Trophoblast cell (in vitro differentiated cells and primary cell): ENCODE measurements around the gene MPC1.

Source experiments
- DNase-seq, 2 donors: peaks; one replicate each; pipeline ENCODE4 v3.0.0-alpha.2; 2016
- H2AFZ ChIP-seq: 2 replicates; pipeline ENCODE4 v1.6.1; 2013; ENCODE audit warnings: low read length, moderate library complexity, mild to moderate bottlenecking; ENCODE audit not compliant: insufficient read depth, poor library complexity
- H2AK5ac ChIP-seq: 2 replicates; pipeline ENCODE4 v1.6.1; 2013; ENCODE audit warnings: mild to moderate bottlenecking, low read length
- H2BK120ac ChIP-seq: 2 replicates; pipeline ENCODE4 v1.6.1; 2013; ENCODE audit warnings: low read length, mild to moderate bottlenecking, moderate library complexity; ENCODE audit not compliant: insufficient read depth, poor library complexity
- H2BK12ac ChIP-seq: 2 replicates; pipeline ENCODE4 v1.6.1; 2013; ENCODE audit warnings: mild to moderate bottlenecking, low read length, moderate library complexity
- H2BK5ac ChIP-seq: 2 replicates; pipeline ENCODE4 v1.6.1; 2013; ENCODE audit warnings: low read length, low read depth, moderate library complexity, mild to moderate bottlenecking; ENCODE audit not compliant: poor library complexity
- H3K14ac ChIP-seq: 2 replicates; pipeline ENCODE4 v1.6.1; 2013; ENCODE audit warnings: mild to moderate bottlenecking, low read length
- H3K18ac ChIP-seq: 2 replicates; pipeline ENCODE4 v1.6.1; 2013; ENCODE audit warnings: mild to moderate bottlenecking, low read length
- H3K23ac ChIP-seq: 2 replicates; pipeline ENCODE4 v1.6.1; 2013; ENCODE audit warnings: low read length
- H3K27ac ChIP-seq: 2 replicates; pipeline ENCODE4 v1.5.1; 2013; ENCODE audit warnings: low read depth, mild to moderate bottlenecking, inconsistent platforms, low read length, moderate library complexity
- H3K27me3 ChIP-seq: 2 replicates; pipeline ENCODE4 v1.6.1; 2013; ENCODE audit warnings: inconsistent platforms, mild to moderate bottlenecking, low read length, moderate library complexity; ENCODE audit not compliant: insufficient read depth
- H3K36me3 ChIP-seq, 2 experiments: 1 replicate in 1 of 2; 2 replicates in 1 of 2; pipeline ENCODE4 v1.6.1; 2013; ENCODE audit warnings: low read length in 2 of 2, mild to moderate bottlenecking in 2 of 2, moderate library complexity in 1 of 2; ENCODE audit not compliant: insufficient read depth in 2 of 2, control insufficient read depth in 1 of 2
- H3K4ac ChIP-seq: 2 replicates; pipeline ENCODE4 v1.6.1; 2013; ENCODE audit warnings: low read depth, mild to moderate bottlenecking, low read length, moderate library complexity
- H3K4me1 ChIP-seq, 2 experiments: 1 replicate in 1 of 2; 2 replicates in 1 of 2; pipeline ENCODE4 v1.6.1; 2013; ENCODE audit warnings: low read length in 2 of 2, mild to moderate bottlenecking in 2 of 2, moderate library complexity in 1 of 2; ENCODE audit not compliant: insufficient read depth in 2 of 2, control insufficient read depth in 1 of 2
- H3K4me2 ChIP-seq: 2 replicates; pipeline ENCODE4 v1.6.1; 2013; ENCODE audit warnings: inconsistent platforms, mild to moderate bottlenecking, low read length, moderate library complexity
- H3K4me3 ChIP-seq: 2 replicates; pipeline ENCODE4 v1.5.1; 2013; ENCODE audit warnings: mild to moderate bottlenecking, low read depth, low read length, inconsistent platforms
- H3K79me1 ChIP-seq: one replicate; pipeline ENCODE4 v1.6.1; 2013; ENCODE audit warnings: low read length
- H3K79me2 ChIP-seq: 2 replicates; pipeline ENCODE4 v1.6.1; 2013; ENCODE audit warnings: low read length, mild to moderate bottlenecking; ENCODE audit not compliant: control insufficient read depth, insufficient read depth, poor library complexity
- H3K9ac ChIP-seq: 2 replicates; pipeline ENCODE4 v1.6.1; 2013; ENCODE audit warnings: mild to moderate bottlenecking, low read length
- H3K9me3 ChIP-seq: 2 replicates; pipeline ENCODE4 v1.6.1; 2013; ENCODE audit warnings: low read depth, mild to moderate bottlenecking, control low read depth, inconsistent platforms, low read length; ENCODE audit not compliant: insufficient read depth
- H4K12ac ChIP-seq: 2 replicates; pipeline ENCODE4 v1.6.1; 2013; ENCODE audit warnings: low read depth, mild to moderate bottlenecking, low read length, moderate library complexity
- H4K8ac ChIP-seq: 2 replicates; pipeline ENCODE4 v1.6.1; 2013; ENCODE audit warnings: low read depth, mild to moderate bottlenecking, low read length, moderate library complexity
- H4K91ac ChIP-seq: one replicate; pipeline ENCODE4 v1.6.1; 2013; ENCODE audit warnings: low read depth, mild to moderate bottlenecking, low read length, moderate library complexity
- WGBS: extraction: QIAGEN DNeasy Blood & Tissue Kit; methylation state at CpG from one replicate; pipeline ENCODE4 v1.1.7; 2013; ENCODE audit warnings: missing lambda C conversion rate; ENCODE audit not compliant: insufficient read length, insufficient coverage; ENCODE audit errors: extremely low coverage; 5-methylcytosine and 5-hydroxymethylcytosine counted together

MPC1 gene

GRCh38 chr6:166411721-166412151 lies 29.0 kb upstream of the MPC1 start:
- Histone ChIP-seq H3K36me3 (peaks cover 8 to 13% of the 10 kb centered on the region in 2 experiments), H3K79me2 (no peaks in the 10 kb centered on the region), H2AK5ac (no peak overlapping the region), H4K8ac (no peak overlapping the region), H3K9me3 (peaks cover 6% of the 10 kb centered on the region), H3K4me3 (no peak overlapping the region), H2BK5ac (no peak overlapping the region), H3K27ac (no peak overlapping the region), H3K4me2 (no peak overlapping the region), H2BK12ac (no peak overlapping the region), H3K27me3 (no peaks in the 10 kb centered on the region), H3K18ac (no peak overlapping the region), H3K79me1 (no peaks in the 10 kb centered on the region), H4K91ac (no peak overlapping the region), H3K4ac (no peak overlapping the region), H3K4me1 (no peaks in the 10 kb centered on the region), H3K23ac (no peak overlapping the region), H4K12ac (no peak overlapping the region), H2BK120ac (no peak overlapping the region), H2AFZ (no peak overlapping the region), H3K14ac (no peak overlapping the region), H3K9ac (no peak overlapping the region)
- no peak for DNase-seq
- WGBS: no CpG with 5 or more reads among the region's 12 CpGs

GRCh38 chr6:166411271-166411670 lies 28.5 kb upstream of the MPC1 start:
- Histone ChIP-seq H3K18ac (no peak overlapping the region), H4K8ac (no peak overlapping the region), H3K27me3 (no peaks in the 10 kb centered on the region), H3K14ac (no peak overlapping the region), H3K4me1 (no peaks in the 10 kb centered on the region), H2BK5ac (no peak overlapping the region), H3K4me3 (no peak overlapping the region), H3K79me1 (no peaks in the 10 kb centered on the region), H3K27ac (no peak overlapping the region), H3K9ac (no peak overlapping the region), H2BK120ac (no peak overlapping the region), H3K79me2 (no peaks in the 10 kb centered on the region), H3K9me3 (peaks cover 6% of the 10 kb centered on the region), H3K23ac (no peak overlapping the region), H4K91ac (no peak overlapping the region), H2AK5ac (no peak overlapping the region), H3K4me2 (no peak overlapping the region), H3K36me3 (peaks cover 8 to 13% of the 10 kb centered on the region in 2 experiments), H4K12ac (no peak overlapping the region), H2BK12ac (no peak overlapping the region), H3K4ac (no peak overlapping the region), H2AFZ (no peak overlapping the region)
- WGBS: no CpG with 5 or more reads among the region's 15 CpGs
- DNase-seq: no peak

GRCh38 chr6:166410426-166410935 lies 27.7 kb upstream of the MPC1 start:
- H3K4me1 ChIP-seq: no peaks in the 10 kb centered on the region
- H2BK12ac ChIP-seq: no peak overlapping the region
- no peak overlapping the region for H4K91ac ChIP-seq
- H3K27me3 ChIP-seq: no peaks in the 10 kb centered on the region
- H3K36me3 ChIP-seq: peaks cover 8 to 13% of the 10 kb centered on the region in 2 experiments
- H2AFZ ChIP-seq: no peak overlapping the region
- H2BK5ac ChIP-seq: no peak overlapping the region
- no peak overlapping the region for H2AK5ac ChIP-seq
- H3K18ac ChIP-seq: no peak overlapping the region
- H4K8ac ChIP-seq: no peak overlapping the region
- H3K79me2 ChIP-seq: no peaks in the 10 kb centered on the region
- peaks cover 2% of the 10 kb centered on the region for H3K9me3 ChIP-seq
- H3K4me2 ChIP-seq: no peak overlapping the region
- H3K27ac ChIP-seq: no peak overlapping the region
- H3K14ac ChIP-seq: no peak overlapping the region
- no CpG with 5 or more reads among the region's 10 CpGs for WGBS
- no peak overlapping the region for H3K9ac ChIP-seq
- no peak overlapping the region for H3K4ac ChIP-seq
- no peaks in the 10 kb centered on the region for H3K79me1 ChIP-seq
- no peak overlapping the region for H4K12ac ChIP-seq
- H3K4me3 ChIP-seq: no peak overlapping the region
- no peak overlapping the region for H3K23ac ChIP-seq
- no peak for DNase-seq
- no peak overlapping the region for H2BK120ac ChIP-seq

- Histone ChIP-seq H4K12ac (no peak overlapping the region), H2AK5ac (no peak overlapping the region), H2AFZ (no peak overlapping the region), H3K9ac (no peak overlapping the region), H3K36me3 (peaks cover 8 to 13% of the 10 kb centered on the region in 2 experiments), H4K8ac (no peak overlapping the region), H3K14ac (no peak overlapping the region), H3K79me1 (no peaks in the 10 kb centered on the region), H2BK120ac (no peak overlapping the region), H3K4ac (no peak overlapping the region), H3K4me2 (no peak overlapping the region), H4K91ac (no peak overlapping the region), H3K23ac (no peak overlapping the region), H2BK5ac (no peak overlapping the region), H3K18ac (no peak overlapping the region), H3K4me3 (no peak overlapping the region), H2BK12ac (no peak overlapping the region), H3K27me3 (no peaks in the 10 kb centered on the region), H3K4me1 (no peaks in the 10 kb centered on the region), H3K27ac (no peak overlapping the region), H3K79me2 (no peaks in the 10 kb centered on the region), H3K9me3 (peaks cover 2% of the 10 kb centered on the region)
- no peak for DNase-seq
- WGBS: no CpG with 5 or more reads among the region's 22 CpGs
Measured at GRCh38 chr6:166408936-166409755, 26.4 kb upstream of the MPC1 start.
